HG03060 (cell line): ENCODE data around the gene ARL2.

Experiments
- ATAC-seq: cut with Tn5 transposase; IDR thresholded peaks from one replicate; pipeline ENCODE4 v1.9.1; 2021; ENCODE audit warnings: low read depth, moderate number of reproducible peaks; ENCODE audit not compliant: unreplicated experiment

The ARL2 gene

DNA sequence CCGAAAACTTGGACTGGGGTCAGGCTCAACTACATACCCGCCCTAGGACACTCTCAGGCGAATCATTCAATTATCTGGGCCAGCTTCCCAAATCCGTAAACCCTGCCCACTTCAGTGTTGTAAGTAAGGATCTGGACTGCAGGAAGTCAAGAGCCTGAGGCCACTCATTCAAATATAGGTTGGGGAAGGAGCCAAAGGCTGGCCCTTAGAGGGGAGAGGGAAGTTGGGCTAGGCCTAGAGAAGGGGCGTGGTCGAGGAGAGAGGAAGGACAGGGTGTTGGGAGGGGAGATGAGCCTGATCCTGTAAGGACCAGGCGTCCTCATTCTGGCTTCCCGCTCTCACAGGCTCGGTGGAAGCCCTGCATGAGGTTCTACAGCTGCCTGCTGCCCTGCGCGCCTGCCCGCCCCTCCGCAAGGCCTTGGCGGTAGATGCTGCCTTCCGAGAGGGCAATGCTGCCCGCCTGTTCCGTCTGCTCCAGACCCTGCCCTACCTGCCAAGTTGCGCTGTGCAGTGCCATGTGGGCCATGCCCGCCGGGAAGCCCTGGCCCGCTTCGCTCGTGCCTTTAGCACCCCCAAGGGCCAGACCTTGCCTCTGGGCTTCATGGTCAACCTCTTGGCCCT lies 30.0 kb downstream of the ARL2 start:
- no peak for ATAC-seq

DNA sequence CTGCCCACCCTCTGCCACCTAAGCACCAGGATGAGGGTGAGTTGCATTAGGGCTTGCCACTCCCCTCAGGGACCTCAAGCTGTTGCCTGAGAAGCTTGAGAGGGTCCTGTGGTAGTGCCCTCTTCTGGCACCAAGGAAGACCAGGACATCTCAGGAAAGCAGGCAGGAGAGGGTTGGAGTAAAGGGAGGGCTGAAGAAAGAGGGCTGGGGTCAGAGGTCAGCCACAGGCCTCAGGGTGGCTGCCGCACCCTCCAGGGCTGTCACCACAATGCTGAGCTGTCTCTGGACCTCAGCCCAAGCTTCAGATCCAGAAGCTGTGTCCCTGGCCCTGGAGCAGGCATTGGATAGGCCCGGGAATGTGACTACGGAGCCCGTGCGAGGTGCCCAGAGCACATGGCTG lies 31.1 kb downstream of the ARL2 start:
- ATAC-seq, result no peak

DNA sequence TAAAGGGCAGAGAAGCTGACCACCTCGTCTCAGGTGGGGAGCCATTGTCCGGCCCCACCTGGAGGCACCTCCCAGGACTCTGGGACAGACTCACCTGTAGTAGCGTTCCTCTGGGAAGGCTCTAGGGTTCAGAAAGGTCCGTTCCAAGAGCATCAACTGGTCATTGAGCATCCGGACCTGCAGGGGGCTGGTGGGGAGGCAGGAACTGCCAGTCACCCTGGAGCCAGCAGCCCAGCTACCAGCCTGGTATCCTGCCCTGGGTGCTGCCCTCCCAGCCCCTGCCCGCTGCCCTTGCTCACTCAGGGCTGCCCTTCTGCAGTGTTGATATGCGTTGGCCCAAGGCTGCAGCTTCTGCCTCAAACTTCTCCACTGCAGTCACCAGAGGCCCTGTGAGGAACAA lies 31.8 kb downstream of the ARL2 start:
- ATAC-seq, result no peak

DNA sequence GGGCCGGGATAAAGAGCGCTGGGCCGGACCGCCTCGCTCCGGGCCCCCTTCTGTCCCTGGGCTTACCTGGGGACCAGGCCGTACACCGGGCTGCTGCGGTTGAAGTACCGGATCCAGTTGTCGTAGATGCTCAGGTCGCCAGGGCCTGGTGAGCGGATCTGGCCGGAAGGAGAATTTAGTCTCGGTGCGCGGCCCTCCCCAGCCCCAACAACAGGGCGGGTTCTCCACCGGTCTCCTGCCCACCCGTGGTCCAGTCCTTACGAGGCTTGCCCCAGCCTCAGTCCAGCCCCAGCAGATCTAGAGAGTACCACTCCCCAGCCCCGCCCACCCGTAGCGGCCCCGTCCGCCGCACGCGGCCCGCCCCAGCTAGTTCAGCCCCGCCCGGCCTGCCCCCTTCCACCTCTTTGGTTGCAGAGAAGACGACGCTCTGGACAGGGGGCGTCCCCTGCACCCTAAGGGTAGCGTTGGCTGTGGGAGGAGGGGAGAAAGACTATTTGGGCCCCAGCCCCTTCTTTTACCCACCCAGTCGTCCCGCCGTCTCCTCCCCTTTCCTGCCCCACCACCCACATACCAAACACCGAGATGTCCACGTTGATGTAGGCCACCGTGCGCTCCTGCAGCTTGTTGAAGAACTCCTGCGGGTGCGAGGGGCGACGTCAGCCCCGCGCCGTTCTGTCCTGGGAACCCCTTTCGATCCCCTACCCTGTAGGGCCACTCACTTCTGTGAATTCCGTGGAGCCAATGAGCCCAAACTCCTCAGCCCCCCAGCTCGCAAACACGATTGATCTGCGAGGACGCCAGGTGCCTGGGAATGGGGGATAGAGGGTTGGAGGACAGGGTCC lies 33.8 kb downstream of the ARL2 start:
- no peak for ATAC-seq

DNA sequence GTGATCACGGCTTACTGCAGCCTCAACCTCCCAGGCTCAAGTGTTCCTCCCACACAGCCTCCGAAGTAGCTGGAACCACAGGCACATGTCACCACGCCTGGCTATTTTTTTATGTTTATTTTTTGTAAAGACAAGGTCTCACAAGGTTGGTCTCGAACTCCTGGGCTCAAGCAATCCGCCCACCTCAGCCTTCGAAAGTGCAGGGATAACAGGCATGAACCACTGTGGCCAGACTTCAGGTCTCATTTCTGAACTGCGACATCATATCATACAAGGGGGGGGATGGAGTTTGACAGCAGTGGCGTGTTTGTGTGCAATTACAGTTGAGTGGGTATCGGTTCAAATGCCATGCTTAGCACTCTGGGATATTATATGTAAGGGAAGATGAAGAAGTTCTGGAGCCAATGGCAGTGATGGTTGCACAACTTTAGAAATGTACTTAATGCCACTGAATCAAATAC lies 37.5 kb downstream of the ARL2 start:
- no peak for ATAC-seq

DNA sequence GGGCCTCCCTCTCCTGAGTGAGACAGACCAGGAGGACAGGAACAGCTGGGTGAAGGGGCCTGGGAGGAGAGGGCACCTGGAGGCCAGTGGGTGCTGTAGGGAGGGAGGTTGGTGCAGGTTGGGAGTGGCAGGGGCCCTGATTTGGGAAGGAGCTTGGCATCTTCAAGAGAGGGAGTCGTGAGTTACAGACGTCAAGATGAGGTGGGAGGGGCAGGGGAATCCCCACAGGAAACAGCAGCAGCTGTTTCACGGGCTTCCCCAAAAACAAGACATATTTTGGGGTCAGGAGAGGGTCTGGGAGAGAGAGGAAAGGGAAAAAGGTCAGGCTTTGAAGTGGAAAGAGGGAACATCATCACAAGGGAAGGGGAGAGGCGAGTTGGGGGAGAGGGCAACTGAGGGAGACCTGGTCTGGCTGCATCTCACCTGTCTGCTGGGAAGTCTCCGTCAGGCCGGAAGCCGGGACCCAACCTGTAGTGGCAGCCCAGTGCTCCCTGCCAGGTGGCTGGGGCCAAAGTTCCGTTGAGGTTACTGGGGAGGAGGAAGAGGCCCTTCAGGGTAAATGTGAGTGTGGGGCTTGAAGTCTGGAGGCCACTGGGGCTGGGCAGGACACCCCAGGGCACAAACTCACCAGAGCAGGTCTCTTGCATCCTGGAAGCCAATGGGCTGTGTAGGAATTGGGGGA lies 40.0 kb downstream of the ARL2 start:
- no peak for ATAC-seq

DNA sequence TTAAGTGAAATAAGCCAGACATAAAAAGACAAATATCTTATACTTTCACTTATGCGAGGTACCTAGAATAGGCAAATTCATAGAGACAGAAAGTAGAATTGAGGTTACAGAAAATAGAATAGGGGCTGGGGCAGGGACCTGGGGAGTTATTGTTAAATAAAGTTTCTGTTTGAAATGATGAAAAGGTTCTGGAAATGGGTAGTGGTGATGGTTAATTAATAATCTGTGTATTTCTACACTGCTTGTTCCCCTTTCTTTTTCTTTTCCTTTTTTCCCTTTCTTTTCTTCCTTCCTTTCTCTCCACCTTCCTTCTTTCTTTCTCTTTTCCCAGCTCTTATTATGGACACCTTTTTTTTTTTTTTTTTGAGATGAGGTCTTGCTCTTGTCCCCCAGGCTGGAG lies 41.6 kb downstream of the ARL2 start:
- no peak for ATAC-seq

DNA sequence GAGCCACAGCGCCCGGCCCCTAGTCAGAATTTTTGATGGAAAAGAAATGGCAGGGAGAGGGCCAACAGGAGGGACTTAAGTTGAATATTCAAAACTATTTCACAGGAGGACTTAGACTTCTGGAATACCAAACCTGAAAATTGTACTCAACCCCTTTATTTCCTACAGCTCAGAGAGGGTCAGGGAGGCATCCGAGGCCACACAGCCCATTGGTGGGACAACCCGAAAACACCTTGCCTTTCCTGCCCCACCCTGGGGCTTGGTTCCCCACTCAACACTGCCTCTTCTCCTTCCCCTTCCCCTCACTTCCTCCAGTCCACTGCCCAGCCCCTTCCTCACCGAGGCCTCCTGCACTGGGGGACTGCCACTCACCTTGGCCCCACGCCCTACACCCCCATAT lies 43.0 kb downstream of the ARL2 start:
- ATAC-seq, result no peak

DNA sequence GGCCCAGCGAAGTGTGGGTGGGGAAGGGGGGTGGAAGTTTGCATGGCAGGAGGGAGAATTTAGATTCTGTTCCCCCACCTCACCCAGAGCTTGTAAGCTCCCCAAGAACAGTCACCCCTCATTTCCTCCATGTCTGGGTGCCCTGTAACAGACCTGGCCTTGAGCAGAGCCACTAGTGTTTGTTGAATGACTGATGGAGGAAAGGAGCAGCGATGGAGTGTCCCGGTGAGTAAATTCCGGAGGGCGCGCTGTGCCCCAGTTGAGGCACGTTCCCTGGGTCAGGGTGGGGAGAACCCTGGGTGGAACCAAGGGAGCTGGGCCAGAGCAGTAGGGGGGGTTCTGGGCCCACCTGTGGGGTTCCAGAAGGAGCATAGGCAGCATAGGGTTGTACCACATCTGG lies 43.6 kb downstream of the ARL2 start:
- ATAC-seq, result no peak

DNA sequence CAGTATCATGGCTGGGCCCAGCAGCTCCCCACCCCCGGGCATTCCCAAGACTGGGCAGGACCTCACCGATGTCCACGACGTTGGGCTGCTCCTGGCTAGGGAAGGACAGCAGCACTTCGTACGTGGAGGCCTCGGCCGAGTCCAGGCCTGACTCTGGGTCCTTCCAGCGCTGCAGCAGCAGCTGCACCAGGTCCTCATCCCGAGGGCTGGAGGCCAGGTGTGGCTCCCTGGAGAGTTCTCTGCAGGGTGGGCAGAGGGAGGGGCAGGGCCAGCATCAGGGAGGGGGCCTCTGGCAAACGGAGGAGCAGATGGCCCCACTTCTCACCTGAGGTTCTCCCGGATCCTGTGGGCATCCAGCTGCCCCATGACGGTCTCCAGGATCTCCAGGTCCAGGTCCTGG lies 44.1 kb downstream of the ARL2 start:
- ATAC-seq, result no peak

DNA sequence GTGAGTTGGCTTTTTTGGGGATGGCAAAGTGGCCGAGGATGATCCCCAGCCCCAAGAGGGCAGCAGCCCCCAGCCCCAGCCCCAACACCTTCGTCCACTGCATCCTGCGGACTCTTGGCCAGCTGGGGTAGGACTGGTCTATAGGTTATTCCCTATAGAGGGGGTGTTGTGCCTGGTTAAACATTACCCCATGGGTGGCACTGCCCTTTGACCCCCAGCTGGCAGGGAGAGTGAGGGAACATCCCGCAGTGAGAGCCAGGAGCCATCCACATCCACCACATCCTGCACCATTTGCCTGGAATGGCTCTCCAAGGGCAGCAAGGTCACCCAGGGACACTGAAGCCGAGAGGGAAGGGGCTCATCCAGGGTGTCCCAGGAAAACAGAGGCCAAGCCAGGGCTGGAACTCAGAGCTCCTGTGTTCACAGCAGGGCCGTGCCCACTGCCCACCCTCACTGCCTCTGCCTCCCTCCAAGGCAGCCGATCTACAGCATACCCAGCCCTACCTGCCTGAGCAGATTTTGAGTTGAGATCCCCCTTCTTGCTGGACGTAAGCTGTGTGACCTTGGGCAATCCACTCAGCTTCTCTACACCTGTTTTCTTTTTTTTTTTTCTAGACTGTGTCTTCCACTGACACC lies 44.6 kb downstream of the ARL2 start, which contains the start of gene NAALADL1:
NAALADL1 (minus strand) TSS at position 135 of the 636 bp plus-strand sequence; CDS start at position 103, 32 bp downstream.
- no peak for ATAC-seq

DNA sequence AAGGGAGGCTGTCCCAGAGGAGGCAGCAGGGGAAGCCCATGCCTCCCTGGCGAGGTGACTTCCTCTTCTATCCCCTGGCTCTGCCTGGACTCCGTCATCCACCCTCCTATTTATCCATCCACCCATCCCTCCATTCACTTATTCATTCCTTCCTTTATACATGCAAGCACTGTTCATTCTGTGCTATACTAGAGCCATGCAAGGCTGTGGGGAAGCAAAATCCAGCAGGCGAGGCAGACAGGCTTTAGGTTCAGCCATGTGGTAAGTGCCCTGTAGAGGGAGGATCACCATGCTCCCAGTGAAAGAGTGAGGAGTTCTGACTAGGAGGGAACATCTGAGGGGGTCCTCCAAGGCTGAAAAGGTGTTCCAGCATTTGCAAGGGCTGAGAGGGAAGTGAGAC lies 45.6 kb downstream of the ARL2 start:
- ATAC-seq, result no peak

DNA sequence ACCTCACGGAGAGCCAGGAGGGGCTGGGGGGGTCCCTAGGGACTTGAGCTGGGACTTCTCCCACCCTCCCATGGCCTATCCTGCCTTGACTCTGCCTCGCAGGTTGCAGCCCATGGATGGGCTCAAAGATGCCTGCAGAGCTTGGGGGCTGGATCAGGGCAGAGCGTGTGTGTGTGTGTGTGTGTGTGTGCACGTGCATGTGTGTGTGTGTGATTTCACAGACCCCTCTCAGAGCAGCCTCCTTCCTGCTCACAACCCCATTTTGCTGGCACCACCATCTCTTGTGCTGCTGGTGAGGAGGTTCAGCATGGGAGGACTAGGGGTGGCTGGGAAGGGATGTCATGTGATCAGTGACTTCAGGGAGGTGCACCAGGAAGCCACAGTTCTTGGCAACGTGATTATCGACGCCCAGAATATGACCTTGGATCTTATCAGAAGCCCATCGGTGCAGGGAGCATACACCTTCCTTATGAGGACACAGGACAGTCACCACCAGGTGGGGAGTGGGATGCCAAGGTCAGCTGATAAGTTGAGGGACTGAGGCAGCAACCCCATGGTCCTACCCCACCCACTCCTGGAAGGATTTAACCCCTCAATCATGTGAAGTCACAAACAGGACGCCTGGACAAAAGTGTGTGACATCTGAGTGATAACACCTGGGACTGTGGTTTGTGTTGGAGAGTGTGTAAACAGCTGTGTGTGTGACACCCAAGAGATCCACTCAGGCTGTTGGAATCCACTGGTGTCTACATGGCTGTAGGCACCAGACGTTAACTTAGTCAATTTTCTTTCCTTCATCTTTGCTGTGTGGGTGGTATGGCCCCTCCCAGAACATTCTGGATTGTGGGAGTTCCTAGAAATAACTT lies 46.2 kb downstream of the ARL2 start:
- ATAC-seq, result no peak

DNA sequence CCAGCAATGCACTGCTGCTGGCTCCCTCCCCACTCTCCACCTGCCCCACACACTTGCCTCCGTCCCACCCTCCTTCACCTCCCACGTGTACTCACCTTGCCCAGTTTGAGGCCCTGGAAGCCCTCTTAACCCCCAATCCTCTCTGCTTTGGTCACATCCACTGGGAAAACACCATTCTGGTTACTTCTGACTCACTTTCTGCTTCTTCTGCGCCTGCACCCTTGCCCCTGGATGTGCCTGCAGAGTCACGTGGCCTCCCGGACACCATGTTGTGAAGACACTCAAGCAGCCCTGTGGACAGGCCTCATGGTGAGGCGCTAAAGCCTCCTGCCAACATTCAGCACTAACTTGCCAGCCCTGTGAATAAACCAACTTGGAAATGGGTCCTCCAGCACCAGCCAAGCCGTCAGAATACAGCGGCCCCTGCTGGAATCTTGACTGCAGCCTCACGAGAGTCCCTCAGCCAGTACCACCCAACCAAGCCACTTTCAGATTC lies 47.0 kb downstream of the ARL2 start:
- no peak for ATAC-seq

DNA sequence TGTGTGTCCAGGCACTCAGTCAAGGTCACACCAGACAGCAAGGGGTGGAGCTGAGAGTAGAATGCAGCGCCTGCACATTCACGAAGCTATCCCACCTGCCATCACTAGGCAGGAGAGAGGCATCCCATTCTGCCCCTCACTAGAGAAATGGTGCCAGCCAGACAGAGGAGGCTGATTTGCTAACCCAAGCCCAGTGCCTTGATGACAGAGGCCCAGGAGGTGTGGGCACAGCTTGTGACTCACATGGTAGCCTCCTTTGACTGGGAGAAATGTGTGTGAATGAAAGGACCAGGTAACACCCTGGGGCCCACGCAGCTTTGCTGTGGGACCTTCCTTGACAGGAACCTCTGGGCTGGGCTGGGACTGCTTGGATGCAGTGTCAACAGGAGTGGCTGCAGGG lies 49.6 kb downstream of the ARL2 start:
- ATAC-seq, result no peak

DNA sequence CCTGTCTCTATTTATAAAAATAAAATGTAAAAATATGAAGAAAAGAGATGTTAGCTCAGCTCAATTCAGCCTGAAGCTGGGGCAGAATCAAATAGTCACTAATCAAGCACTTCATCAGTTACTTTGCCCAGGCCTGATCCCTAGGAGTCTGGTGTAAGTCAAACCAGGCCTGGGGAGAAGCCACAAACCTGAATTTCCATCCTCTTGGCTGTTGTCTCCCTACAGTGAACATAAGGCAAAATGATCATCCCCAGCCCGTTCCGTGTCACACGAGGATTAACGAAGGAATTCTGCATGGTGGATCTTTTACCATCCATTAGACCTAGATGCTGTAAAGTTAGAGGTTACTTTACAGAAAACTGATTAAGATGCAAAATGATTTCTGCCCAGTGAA lies 50.9 kb downstream of the ARL2 start:
- no peak for ATAC-seq

DNA sequence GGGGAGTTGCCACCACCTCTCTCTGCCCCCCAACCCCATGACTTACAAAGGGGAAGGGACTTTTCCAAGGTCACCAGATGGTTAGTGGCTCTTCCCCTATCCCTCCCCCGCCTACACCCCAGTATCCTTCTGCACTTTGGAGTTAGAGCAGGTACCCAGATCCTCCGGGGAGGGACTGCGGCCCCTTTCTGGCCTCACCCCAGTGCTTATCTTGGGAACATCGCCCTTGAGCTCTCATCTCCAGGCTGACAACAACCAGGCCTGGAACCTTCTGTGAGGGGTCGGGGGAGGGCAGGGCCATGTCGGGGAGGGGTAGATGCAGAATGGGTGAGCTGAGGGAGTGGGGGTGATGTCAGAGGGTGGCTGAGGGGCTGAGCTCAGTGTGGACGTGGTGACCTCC lies 51.9 kb downstream of the ARL2 start:
- ATAC-seq, result no peak

DNA sequence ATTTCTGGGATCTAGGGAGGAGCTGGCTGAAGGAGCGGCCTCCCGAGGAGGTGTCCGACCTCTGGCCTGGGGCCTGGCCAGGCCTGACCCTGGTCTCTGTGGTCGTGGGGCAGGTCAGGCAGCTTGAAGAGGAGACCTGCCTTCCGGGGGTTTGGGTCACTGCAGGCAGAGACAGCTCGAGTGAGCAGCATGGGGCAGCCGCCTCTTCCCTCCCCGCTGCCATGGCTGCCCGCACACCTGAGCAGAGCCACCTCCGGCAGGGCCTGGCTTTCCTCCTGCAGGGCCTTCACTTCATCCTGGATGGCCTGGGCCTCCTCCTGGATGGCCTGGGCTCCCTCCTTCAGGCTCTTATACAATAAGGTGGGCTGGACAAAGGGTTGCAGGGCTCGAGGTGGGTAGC lies 52.4 kb downstream of the ARL2 start:
- ATAC-seq, result no peak

DNA sequence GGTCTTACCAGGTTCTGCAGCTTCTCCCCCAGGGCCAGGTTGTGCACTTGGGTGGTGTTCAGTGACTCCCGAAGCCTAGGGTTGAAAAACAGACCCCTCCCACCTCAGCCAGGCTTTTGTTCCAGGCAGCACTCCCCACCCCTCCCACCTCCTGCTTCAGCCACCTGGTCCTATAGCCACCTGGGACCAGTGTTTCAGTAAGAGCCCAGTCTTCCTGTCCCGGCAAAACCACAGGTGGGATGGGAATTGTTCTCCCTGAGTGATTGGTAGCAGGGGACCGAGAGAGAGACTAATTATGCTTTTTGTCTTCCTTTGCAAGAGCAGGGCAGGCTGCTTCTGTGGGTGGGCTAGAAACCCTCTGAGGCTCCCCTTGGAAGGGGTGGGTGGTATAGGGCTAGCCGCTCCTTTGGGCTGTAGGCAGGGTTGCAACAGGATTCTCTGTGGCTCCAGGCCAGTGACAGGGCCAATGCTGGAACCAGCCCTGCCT lies 52.9 kb downstream of the ARL2 start:
- no peak for ATAC-seq

DNA sequence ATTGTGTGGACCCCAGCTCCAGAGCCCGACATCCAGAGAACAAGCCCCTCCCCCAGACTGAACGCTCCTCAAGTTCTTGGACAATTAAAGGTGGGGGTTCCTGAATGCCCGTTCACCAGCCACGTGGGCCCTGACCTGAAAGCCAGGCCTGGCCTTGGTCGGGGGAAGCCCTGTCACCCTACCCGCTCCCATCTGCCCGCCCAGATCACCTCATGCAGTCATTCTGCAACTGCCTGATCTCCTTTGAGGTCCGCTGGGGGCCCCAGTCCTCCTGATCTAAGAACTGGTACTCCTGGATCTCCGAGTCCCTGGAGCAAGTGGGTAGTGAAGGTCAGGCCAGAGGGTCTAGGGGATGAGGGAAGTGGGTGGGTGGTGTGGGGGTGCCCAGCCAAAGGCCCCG lies 53.5 kb downstream of the ARL2 start:
- no peak for ATAC-seq
